Kidney (tissue), 14 donors: ENCODE measurements around the gene CMPK1. TPM values are rescaled to one million over a fixed set of nuclear protein-coding genes. Genes with fewer than 3 reads are reported as not detected.

Experiments
- DNase-seq, 5 donors: peaks; one replicate each; pipeline ENCODE4 v3.0.0-alpha.2; 2013 to 2020
- FAIRE-seq: peaks from 2 replicates; lab custom pipeline; 2012; peaks lifted over from hg19 to GRCh38; lab: Jason Lieb, UNC
- H3K27ac ChIP-seq, 2 donors: one replicate each; pipeline ENCODE4 v1.7.0; 2013; ENCODE audit warnings: low read depth in 2 of 2, low read length in 2 of 2, inconsistent platforms in 1 of 2
- H3K27me3 ChIP-seq: one replicate; pipeline ENCODE4 v1.7.1; 2013; ENCODE audit warnings: low read length, inconsistent platforms; ENCODE audit not compliant: control insufficient read depth, insufficient read depth
- H3K36me3 ChIP-seq, 3 donors: one replicate each; pipeline versions ENCODE4 v1.7.0 to v1.7.1; 2013; ENCODE audit warnings: low read length in 3 of 3, control low read depth in 1 of 3, inconsistent platforms in 1 of 3; ENCODE audit not compliant: insufficient read depth in 3 of 3, control insufficient read depth in 2 of 3
- H3K4me1 ChIP-seq, 3 donors: one replicate each; pipeline versions ENCODE4 v1.7.0 to v1.7.1; 2013; ENCODE audit warnings: low read length in 3 of 3, inconsistent platforms in 1 of 3, low read depth in 1 of 3; ENCODE audit not compliant: control insufficient read depth in 2 of 3, insufficient read depth in 2 of 3
- H3K4me3 ChIP-seq, 3 donors: one replicate each; pipeline versions ENCODE4 v1.7.0 to v1.8.1; 2013; ENCODE audit warnings: low read length in 3 of 3, control low read depth in 1 of 3, inconsistent platforms in 1 of 3
- H3K9ac ChIP-seq, 3 donors: one replicate each; pipeline versions ENCODE4 v1.7.0 to v1.7.1; 2013; ENCODE audit warnings: low read length in 3 of 3, control low read depth in 1 of 3, inconsistent platforms in 1 of 3
- H3K9me3 ChIP-seq, 3 donors: one replicate each; pipeline versions ENCODE4 v1.7.0 to v1.7.1; 2013; ENCODE audit warnings: low read length in 3 of 3, control low read depth in 1 of 3, inconsistent platforms in 1 of 3; ENCODE audit not compliant: control insufficient read depth in 2 of 3, insufficient read depth in 1 of 3
- intact Hi-C: fragments of 100-400 bp; cut with DNase I; formaldehyde crosslinking; loops from one replicate; pipeline ENCODE4 v1.11.1; 2022
- polyA plus RNA-seq: library from polyadenylated mRNA; stranded (reverse); fragments of 350-450 nt; fragmentation: Illumina TruSeq; extraction: RNeasy Lipid Tissue Mini Kit (QIAGEN cat#74804); gene quantifications from one replicate; pipeline ENCODE4 v1.2.3, GENCODE V29; 2014; ENCODE audit warnings: low read depth, low replicate concordance; ENCODE audit not compliant: insufficient read depth
- total RNA-seq: library from RNA; stranded (reverse); fragmentation: NEBNext Ultra II Directional; extraction: Animal tissue kit (Norgen Biotek cat#: 25700); gene quantifications from one replicate; pipeline ENCODE4 v1.2.1, GENCODE V29; 2021
- TF ChIP-seq, protein P1 (sequence below): IDR thresholded peaks from 3 replicates; pipeline ENCODE4 v1.5.1; 2012; ENCODE audit warnings: mild to moderate bottlenecking, moderate library complexity, borderline replicate concordance; ENCODE audit not compliant: insufficient read depth; ENCODE audit errors: extremely low read depth
- donor health status: control.
- donor health status: control.
- donor health status: control.
- donor health status: control.
- donor health status: control.
- donor health status: DM: yes; HTN: yes; CAD: no.
- donor health status: Normal renal cell carcinoma (clear cell type).

CMPK1 gene
- total and polyA plus RNA-seq, 2 donors from 2014 or later: 55.8 to 92.1 TPM

DNA sequence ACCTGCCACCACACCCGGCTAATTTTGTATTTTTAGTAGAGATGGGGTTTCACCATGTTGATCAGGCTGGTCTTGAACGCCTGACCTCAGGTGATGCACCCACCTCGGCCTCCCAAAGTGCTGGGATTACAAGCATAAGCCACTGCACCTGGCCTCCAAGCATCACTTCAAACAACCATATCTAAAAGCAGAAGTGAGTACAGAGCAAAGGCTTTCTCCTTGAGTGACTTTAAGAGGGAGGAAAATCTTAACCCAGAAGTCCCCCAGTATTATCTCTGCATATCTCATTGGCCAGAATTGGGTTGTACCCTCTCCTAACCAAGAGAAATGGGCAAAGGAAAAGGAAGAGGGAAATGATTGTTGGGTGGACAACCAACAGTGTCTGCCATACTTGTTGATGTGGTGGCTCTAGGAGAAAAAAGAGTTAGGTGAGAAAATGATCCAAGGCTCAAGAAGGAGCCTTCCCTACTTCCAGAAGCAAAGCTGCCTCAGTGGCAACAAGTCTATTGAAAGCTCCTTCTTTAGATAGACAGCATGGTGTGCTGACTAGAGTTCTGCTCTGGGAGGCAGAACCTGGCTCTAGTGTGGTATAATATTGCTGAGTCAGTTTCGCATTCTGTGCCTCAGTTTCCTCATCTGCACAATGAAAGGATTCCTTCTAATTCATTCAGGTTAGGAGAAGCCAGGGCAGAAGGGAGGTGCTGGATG is 65.7 kb downstream of the CMPK1 start:
- DNase-seq (no peak), FAIRE-seq (no peak)
- Histone ChIP-seq H3K4me1 (no peaks in the 10 kb centered on the region), H3K9ac (no peak overlapping the region), H3K27ac (no peak overlapping the region), H3K9me3 (no peaks in the 10 kb centered on the region), H3K36me3 (no peaks in the 10 kb centered on the region), H3K4me3 (no peak overlapping the region), H3K27me3 (no peaks in the 10 kb centered on the region)
- TF ChIP-seq, protein P1, sequence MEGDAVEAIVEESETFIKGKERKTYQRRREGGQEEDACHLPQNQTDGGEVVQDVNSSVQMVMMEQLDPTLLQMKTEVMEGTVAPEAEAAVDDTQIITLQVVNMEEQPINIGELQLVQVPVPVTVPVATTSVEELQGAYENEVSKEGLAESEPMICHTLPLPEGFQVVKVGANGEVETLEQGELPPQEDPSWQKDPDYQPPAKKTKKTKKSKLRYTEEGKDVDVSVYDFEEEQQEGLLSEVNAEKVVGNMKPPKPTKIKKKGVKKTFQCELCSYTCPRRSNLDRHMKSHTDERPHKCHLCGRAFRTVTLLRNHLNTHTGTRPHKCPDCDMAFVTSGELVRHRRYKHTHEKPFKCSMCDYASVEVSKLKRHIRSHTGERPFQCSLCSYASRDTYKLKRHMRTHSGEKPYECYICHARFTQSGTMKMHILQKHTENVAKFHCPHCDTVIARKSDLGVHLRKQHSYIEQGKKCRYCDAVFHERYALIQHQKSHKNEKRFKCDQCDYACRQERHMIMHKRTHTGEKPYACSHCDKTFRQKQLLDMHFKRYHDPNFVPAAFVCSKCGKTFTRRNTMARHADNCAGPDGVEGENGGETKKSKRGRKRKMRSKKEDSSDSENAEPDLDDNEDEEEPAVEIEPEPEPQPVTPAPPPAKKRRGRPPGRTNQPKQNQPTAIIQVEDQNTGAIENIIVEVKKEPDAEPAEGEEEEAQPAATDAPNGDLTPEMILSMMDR: no peak
- intact Hi-C loops: no loop called here

DNA sequence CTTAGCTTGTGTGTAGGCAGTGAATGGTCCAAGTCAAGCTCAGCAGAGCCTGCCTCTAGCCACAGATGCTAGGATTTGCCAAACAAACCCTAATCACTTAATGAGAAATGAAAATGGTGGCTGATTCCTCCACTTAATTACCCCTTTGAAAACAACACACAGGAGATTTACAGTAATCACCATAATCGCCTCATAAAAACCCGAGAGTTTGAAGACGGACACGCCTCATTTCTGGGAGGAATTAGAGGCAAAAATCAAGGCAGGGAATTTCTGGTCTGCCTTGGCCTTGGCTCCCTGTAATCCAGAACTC is 66.2 kb downstream of the CMPK1 start:
- no peaks in the 10 kb centered on the region for H3K4me1 ChIP-seq
- TF ChIP-seq, protein P1: no peak
- no peaks in the 10 kb centered on the region for H3K36me3 ChIP-seq
- no peaks in the 10 kb centered on the region for H3K9me3 ChIP-seq
- FAIRE-seq (no peak), DNase-seq (no peak)
- intact Hi-C loops: no loop called here
- H3K27ac ChIP-seq: no peak overlapping the region
- no peak overlapping the region for H3K4me3 ChIP-seq
- H3K27me3 ChIP-seq: no peaks in the 10 kb centered on the region
- H3K9ac ChIP-seq: no peak overlapping the region

DNA sequence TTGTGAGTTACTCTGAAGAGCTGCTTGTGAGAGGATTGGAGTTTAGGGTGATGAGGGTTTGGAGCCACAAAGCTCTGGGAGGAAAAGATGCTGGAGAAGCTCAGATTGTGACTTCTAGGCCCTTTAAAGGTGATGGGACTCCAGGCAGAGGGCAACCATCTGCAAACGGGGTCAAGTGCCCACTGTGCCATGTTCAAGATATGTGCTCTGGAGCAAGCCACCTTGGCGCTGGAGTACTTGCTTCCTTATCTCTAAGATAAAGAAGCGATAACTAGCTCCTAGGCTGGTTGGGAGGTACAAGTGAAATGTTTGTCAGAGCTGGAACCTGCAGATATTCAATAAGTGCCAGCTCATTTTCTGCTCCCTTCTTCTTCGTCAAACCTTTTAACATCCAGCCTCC is 68.2 kb downstream of the CMPK1 start:
- no peak overlapping the region for H3K4me3 ChIP-seq
- no peak for DNase-seq
- no peaks in the 10 kb centered on the region for H3K27me3 ChIP-seq
- intact Hi-C loops: no loop called here
- H3K27ac ChIP-seq: no peak overlapping the region
- H3K36me3 ChIP-seq: no peaks in the 10 kb centered on the region
- no peak overlapping the region for H3K9ac ChIP-seq
- FAIRE-seq: no peak
- TF ChIP-seq, protein P1: no peak
- H3K4me1 ChIP-seq: no peaks in the 10 kb centered on the region
- H3K9me3 ChIP-seq: no peaks in the 10 kb centered on the region

DNA sequence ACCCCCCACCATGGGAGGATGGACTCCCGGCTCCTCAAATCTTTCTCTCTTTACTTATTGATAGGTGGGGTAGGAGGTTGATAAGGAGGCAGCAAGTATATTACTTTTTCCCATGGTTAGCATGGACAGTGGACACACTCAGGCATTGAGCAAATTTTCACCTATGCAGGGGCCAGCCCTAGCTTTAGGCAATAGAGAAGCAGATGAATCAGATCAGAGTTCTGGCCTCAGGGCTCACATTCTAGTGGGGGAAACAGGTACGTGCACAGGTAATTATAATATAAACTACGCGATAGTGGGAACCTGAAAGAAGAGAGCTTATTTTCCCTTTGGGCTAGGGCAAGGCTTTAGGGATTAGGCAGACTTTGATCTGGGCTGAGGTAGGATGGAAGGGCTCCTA is 69.0 kb downstream of the CMPK1 start:
- Histone ChIP-seq H3K36me3 (no peaks in the 10 kb centered on the region), H3K4me3 (no peak overlapping the region), H3K27me3 (no peaks in the 10 kb centered on the region), H3K4me1 (no peaks in the 10 kb centered on the region), H3K9ac (no peak overlapping the region), H3K27ac (no peak overlapping the region), H3K9me3 (no peaks in the 10 kb centered on the region)
- no peak for DNase-seq
- intact Hi-C loops: no loop called here
- TF ChIP-seq, protein P1: no peak
- no peak for FAIRE-seq
